Kidney epithelial cell (primary cell): ENCODE results near the gene ARL17A. TPM values are rescaled to one million over a fixed set of nuclear protein-coding genes. Genes with fewer than 3 reads are reported as not detected.
"Not testable (repeated sequence)": the region's sequence is repeated elsewhere in the genome, so short reads cannot be mapped to it uniquely, and the experiment has no call there.

Experiments used
- DNase-seq: peaks from one replicate; pipeline ENCODE4 v3.0.0-alpha.2; 2010; ENCODE audit warnings: low read depth
- H3K27me3 ChIP-seq: 2 replicates; pipeline ENCODE4 v1.6.0; 2011; ENCODE audit warnings: low read length; ENCODE audit not compliant: control insufficient read depth, insufficient read depth
- H3K36me3 ChIP-seq: 2 replicates; pipeline ENCODE4 v1.5.1; 2011; ENCODE audit warnings: low read length; ENCODE audit not compliant: control insufficient read depth, insufficient read depth
- H3K4me3 ChIP-seq: 2 replicates; pipeline ENCODE4 v1.5.1; 2011; ENCODE audit warnings: low read depth, mild to moderate bottlenecking, control low read depth, low read length
- total RNA-seq: library from RNA; depleted of rRNA; stranded (reverse); fragments of >200 nt; gene quantifications from 2 replicates; pipeline ENCODE4 v1.2.3, GENCODE V29; 2015

Gene ARL17A
- total RNA-seq = 4.3 and 5.6 TPM in 2 replicates

- DNase-seq, H3K27me3 ChIP-seq, H3K4me3 ChIP-seq, H3K36me3 ChIP-seq: not testable (repeated sequence)
Observed at GRCh38 chr17:46579083-46580075, at the start of gene ARL17A. ARL17A (minus strand) TSS chr17:46579691; CDS start chr17:46576322, 3,369 bp downstream.

- H3K36me3 ChIP-seq, H3K27me3 ChIP-seq, DNase-seq, H3K4me3 ChIP-seq: not testable (repeated sequence)
Observed at GRCh38 chr17:46628753-46629436, 49.4 kb upstream of the ARL17A start.

GRCh38 chr17:46627452-46627851, 48.0 kb upstream of the ARL17A start:
- not testable (repeated sequence) for H3K4me3 ChIP-seq, H3K36me3 ChIP-seq, H3K27me3 ChIP-seq, DNase-seq

- not testable (repeated sequence) for H3K27me3 ChIP-seq, DNase-seq, H3K4me3 ChIP-seq, H3K36me3 ChIP-seq
Observed at GRCh38 chr17:46624726-46625125, 45.2 kb upstream of the ARL17A start.

GRCh38 chr17:46623790-46624189, 44.3 kb upstream of the ARL17A start:
- not testable (repeated sequence) for H3K36me3 ChIP-seq, H3K27me3 ChIP-seq, DNase-seq, H3K4me3 ChIP-seq

- H3K27me3 ChIP-seq, H3K4me3 ChIP-seq, H3K36me3 ChIP-seq, DNase-seq: not testable (repeated sequence)
Observed at GRCh38 chr17:46618975-46619374, 39.5 kb upstream of the ARL17A start.

GRCh38 chr17:46617121-46617520, 37.6 kb upstream of the ARL17A start:
- DNase-seq, H3K27me3 ChIP-seq, H3K4me3 ChIP-seq, H3K36me3 ChIP-seq: not testable (repeated sequence)

- not testable (repeated sequence) for H3K36me3 ChIP-seq, H3K4me3 ChIP-seq, DNase-seq, H3K27me3 ChIP-seq
Observed at GRCh38 chr17:46613876-46614275, 34.4 kb upstream of the ARL17A start.

GRCh38 chr17:46611304-46611703, 31.8 kb upstream of the ARL17A start:
- not testable (repeated sequence) for DNase-seq, H3K36me3 ChIP-seq, H3K4me3 ChIP-seq, H3K27me3 ChIP-seq

- DNase-seq, H3K27me3 ChIP-seq: not testable (repeated sequence)
Observed at GRCh38 chr17:46603125-46603524, 23.6 kb upstream of the ARL17A start.

GRCh38 chr17:46600767-46601166, 21.3 kb upstream of the ARL17A start:
- H3K4me3 ChIP-seq, DNase-seq: not testable (repeated sequence)

More at GRCh38 chr17:46603125-46603524, 23.6 kb upstream of the ARL17A start:
- H3K4me3 ChIP-seq, H3K36me3 ChIP-seq: not testable (repeated sequence)

GRCh38 chr17:46598344-46598931, 18.9 kb upstream of the ARL17A start:
- DNase-seq, H3K4me3 ChIP-seq, H3K36me3 ChIP-seq, H3K27me3 ChIP-seq: not testable (repeated sequence)

More at GRCh38 chr17:46600767-46601166, 21.3 kb upstream of the ARL17A start:
- H3K27me3 ChIP-seq, H3K36me3 ChIP-seq: not testable (repeated sequence)

- not testable (repeated sequence) for H3K36me3 ChIP-seq, H3K27me3 ChIP-seq, H3K4me3 ChIP-seq, DNase-seq
Observed at GRCh38 chr17:46591332-46591731, 11.8 kb upstream of the ARL17A start.
